ENCODE data around the gene GJA3.

GRCh38 chr13:20130012-20130411, 30.8 kb downstream of the GJA3 start:
- TF ChIP-seq HNF4G (IDR thresholded peaks at IDR 0.05) (no peak), HNF4A (conservative IDR thresholded peaks at IDR 0.05) (no peak), CTCF (IDR thresholded peaks at IDR 0.05; ENCODE audit: low read depth, low read length, missing input control) (no peak), RAD21 (IDR thresholded peaks at IDR 0.05) (no peak), TAF1 (conservative IDR thresholded peaks at IDR 0.05) (no peak), EGR1 (IDR thresholded peaks at IDR 0.05; ENCODE audit: low read depth in 2 of 2) (no peak), REST (IDR thresholded peaks at IDR 0.05) (no peak), GABPA (IDR thresholded peaks at IDR 0.05 in 1 of 2, conservative IDR thresholded peaks at IDR 0.05 in 1 of 2) (no peak), ZBTB33 (IDR thresholded peaks at IDR 0.05) (no peak), RXRA (IDR thresholded peaks at IDR 0.05) (no peak), ATF3 (IDR thresholded peaks at IDR 0.05) (no peak), MAX (IDR thresholded peaks at IDR 0.05) (no peak), JUND (IDR thresholded peaks at IDR 0.05) (no peak)
